Activated CD8-positive, alpha-beta memory T cell treated with anti-CD3 and anti-CD28 coated beads, Interleukin-2, amount 10 ng/mL, durations not matched to agents 7 days and 5 days (primary cell): ENCODE measurements around the gene VPS45. TPM values are rescaled to one million over a fixed set of nuclear protein-coding genes. Genes with fewer than 3 reads are reported as not detected.
"Not testable (repeated sequence)": the region's sequence is repeated elsewhere in the genome, so short reads cannot be mapped to it uniquely, and the experiment has no call there.

Experiments used
- ATAC-seq: fragments of 150-1000 bp; cut with Tn5 transposase; one replicate; pipeline ENCODE4 v1.10.0; 2021; ENCODE audit warnings: moderate library complexity
- CTCF ChIA-PET: fragments of 350-600 bp; sonication (Branson Sonifier 250); formaldehyde crosslinking; loops from one replicate; lab custom pipeline; 2021; ENCODE audit warnings: antibody characterized with exemption; lab: Charles Lee
- DNase-seq: peaks from one replicate; pipeline ENCODE4 v3.0.0-alpha.2; 2020
- H3K27ac Mint-ChIP-seq: one replicate; pipeline ENCODE4 v1.8.0; 2021; ENCODE audit warnings: mild to moderate bottlenecking, mixed read lengths
- H3K27me3 Mint-ChIP-seq: one replicate; pipeline ENCODE4 v1.8.0; 2021; ENCODE audit warnings: mixed read lengths
- H3K36me3 Mint-ChIP-seq: one replicate; pipeline ENCODE4 v1.8.0; 2021; ENCODE audit warnings: mild to moderate bottlenecking, mixed read lengths
- H3K4me1 Mint-ChIP-seq: one replicate; pipeline ENCODE4 v1.8.0; 2021; ENCODE audit warnings: mixed read lengths
- H3K4me3 Mint-ChIP-seq: one replicate; pipeline ENCODE4 v1.8.0; 2021; ENCODE audit warnings: mild to moderate bottlenecking, moderate library complexity, mixed read lengths
- H3K9me3 Mint-ChIP-seq: one replicate; pipeline ENCODE4 v1.8.0; 2022; ENCODE audit warnings: low read depth, mixed read lengths
- total RNA-seq, 2 experiments: library from RNA; stranded (reverse); gene quantifications; one replicate each; pipeline ENCODE4 v1.2.3, GENCODE V29; 2021

The VPS45 gene
- total RNA-seq, 2 experiments from 2014 or later: 34.7 to 35.9 TPM

- Mint-ChIP-seq H3K4me1 (peaks cover 35% of the 10 kb centered on the region), H3K27ac (no peak overlapping the region), H3K4me3 (no peak overlapping the region), H3K27me3 (peaks cover 5% of the 10 kb centered on the region), H3K36me3 (peaks cover 6% of the 10 kb centered on the region), H3K9me3 (no peaks in the 10 kb centered on the region)
- CTCF ChIA-PET: interaction anchor here (1.5 to 2.0 kb wide), 3 partner anchors 21 to 42 kb away, joined by 3 to 5 read pairs (median 5); no protein-coding TSS in a partner anchor
- DNase-seq (no peak), ATAC-seq (no peak)
Observed at GRCh38 chr1:150144606-150145005, 77.0 kb downstream of the VPS45 start.

DNA sequence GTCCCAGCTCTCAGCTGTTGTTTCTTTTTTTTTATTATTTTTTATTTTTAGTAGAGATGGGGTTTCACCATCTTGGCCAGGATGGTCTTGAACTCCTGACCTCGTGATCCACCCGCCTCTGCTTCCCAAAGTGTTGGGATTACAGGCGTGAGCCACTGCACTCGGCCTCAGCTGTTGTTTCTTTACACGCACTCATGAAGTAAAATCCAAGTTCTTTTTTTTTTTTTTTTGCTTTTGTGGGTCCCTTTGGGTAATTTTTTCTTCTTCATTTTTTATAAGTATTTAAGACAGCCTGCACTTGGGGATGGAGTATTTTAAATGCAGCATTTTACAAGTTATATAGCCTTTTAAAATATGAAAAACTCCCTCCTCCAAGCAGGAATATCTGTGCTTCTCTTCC is 78.4 kb downstream of the VPS45 start:
- not testable (repeated sequence) for ATAC-seq, H3K9me3 Mint-ChIP-seq, DNase-seq, H3K36me3 Mint-ChIP-seq, H3K27ac Mint-ChIP-seq, H3K4me3 Mint-ChIP-seq, H3K27me3 Mint-ChIP-seq
- H3K4me1 Mint-ChIP-seq: peaks cover 36% of the 10 kb centered on the region
- CTCF ChIA-PET: interaction anchor here (1.3 to 1.9 kb wide), 3 partner anchors 16 to 73 kb away, joined by 4 read pairs; no protein-coding TSS in a partner anchor

GRCh38 chr1:150146849-150147542 is 79.4 kb downstream of the VPS45 start:
- no peaks in the 10 kb centered on the region for H3K9me3 Mint-ChIP-seq
- CTCF ChIA-PET: interaction anchor here (0.9 to 1.9 kb wide), 4 partner anchors 15 to 74 kb away, joined by 3 to 4 read pairs (median 4); no protein-coding TSS in a partner anchor
- peaks cover 5% of the 10 kb centered on the region for H3K27me3 Mint-ChIP-seq
- ATAC-seq: no peak
- no peak for DNase-seq
- no peak overlapping the region for H3K27ac Mint-ChIP-seq
- H3K4me3 Mint-ChIP-seq: no peak overlapping the region
- peaks cover 45% of the 10 kb centered on the region for H3K4me1 Mint-ChIP-seq
- peaks cover 17% of the 10 kb centered on the region for H3K36me3 Mint-ChIP-seq

DNA sequence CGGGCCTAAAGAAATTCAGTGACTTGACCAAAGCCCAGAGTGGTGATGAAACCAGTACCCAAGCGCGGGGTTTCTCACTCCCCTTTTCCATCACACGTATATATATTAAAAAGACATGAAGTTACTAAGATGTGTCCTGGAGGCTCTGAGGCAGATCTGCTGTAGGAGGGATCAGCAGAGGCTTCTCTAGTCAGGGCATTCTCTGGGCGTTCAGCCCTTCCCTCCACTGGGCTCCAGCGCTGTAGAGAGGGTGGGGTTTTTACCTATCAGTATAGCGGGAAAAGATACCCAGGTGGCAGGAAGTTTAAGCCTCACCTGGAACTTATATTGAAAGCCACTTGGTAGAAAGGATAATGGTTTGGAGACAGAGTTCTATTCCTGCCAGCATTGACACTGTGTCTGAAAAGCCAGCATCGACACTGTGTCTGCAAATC is 81.3 kb downstream of the VPS45 start:
- Mint-ChIP-seq H3K9me3 (no peaks in the 10 kb centered on the region), H3K27ac (peak overlapping the region; percentile 88), H3K4me1 (peaks cover 62% of the 10 kb centered on the region), H3K27me3 (peaks cover 5% of the 10 kb centered on the region), H3K36me3 (peaks cover 30% of the 10 kb centered on the region), H3K4me3 (peak overlapping the region; percentile 86)
- no peak for ATAC-seq
- CTCF ChIA-PET: interaction anchor here (0.7 to 26.8 kb wide), 7 partner anchors 12 to 261 kb away, joined by 3 to 424 read pairs (median 5); partner anchors contain the start of gene VPS45
- no peak for DNase-seq

- Mint-ChIP-seq H3K4me3 (peak within 1 kb of the TSS; percentile 86), H3K9me3 (no peaks in the 10 kb centered on the region), H3K27ac (peak within 1 kb of the TSS; percentile 91), H3K27me3 (peaks cover 5% of the 10 kb centered on the region), H3K4me1 (peaks cover 66% of the 10 kb centered on the region), H3K36me3 (peaks cover 35% of the 10 kb centered on the region)
- CTCF ChIA-PET: interaction anchor here (1.1 to 26.8 kb wide), 8 partner anchors 12 to 261 kb away, joined by 3 to 424 read pairs (median 4); partner anchors contain the start of gene VPS45
- ATAC-seq (peak; percentile 82), DNase-seq (peak; percentile 89)
Observed at GRCh38 chr1:150149271-150150132, 81.9 kb downstream of the VPS45 start, which contains the start of gene PLEKHO1. TSS of gene PLEKHO1 (plus strand) at chr1:150149916. CDS start at chr1:150150258, 342 bp downstream.

DNA sequence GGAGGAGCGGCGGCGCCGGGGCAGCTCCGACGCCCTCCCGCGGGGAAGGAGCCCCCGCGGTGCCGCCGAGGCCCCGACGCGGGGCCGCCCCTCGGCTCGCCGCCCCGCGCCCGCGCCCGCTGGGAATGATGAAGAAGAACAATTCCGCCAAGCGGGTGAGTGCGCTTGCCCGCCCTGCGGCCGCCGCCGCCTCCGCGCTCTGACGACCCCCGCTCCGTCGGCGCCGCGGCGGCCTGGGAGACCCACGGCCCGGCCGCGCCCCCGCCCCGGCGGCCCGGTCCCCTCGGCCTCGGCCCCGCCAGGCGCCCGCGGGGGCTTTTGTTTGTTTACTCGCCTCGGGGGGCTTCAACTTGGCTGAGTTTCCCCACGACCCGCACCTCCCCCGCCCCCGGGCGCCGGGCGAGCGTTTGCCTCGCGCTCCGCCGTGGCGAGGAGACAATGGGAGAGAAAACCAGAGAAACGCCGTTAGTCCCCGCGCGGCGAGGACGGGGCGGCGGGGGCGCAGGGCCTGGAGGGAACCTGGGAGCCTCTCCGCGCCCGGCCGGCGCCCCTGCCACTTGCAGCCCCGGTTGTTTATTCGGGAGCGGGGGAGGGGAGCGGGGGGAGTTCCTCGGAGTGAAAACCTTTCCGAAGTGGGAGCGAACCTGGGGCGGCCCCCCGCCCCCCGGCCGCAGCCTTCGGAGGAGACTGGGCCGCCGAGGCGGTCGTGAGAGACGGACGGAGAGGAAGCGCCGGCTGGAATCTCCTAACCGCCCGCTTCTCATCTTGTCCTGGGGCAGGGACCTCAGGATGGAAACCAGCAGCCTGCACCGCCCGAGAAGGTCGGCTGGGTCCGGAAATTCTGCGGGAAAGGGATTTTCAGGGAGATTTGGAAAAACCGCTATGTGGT is 82.8 kb downstream of the VPS45 start:
- Mint-ChIP-seq H3K9me3 (no peaks in the 10 kb centered on the region), H3K4me1 (peaks cover 68% of the 10 kb centered on the region), H3K4me3 (peak overlapping the region; percentile 86), H3K27me3 (peaks cover 5% of the 10 kb centered on the region), H3K27ac (peak overlapping the region; percentile 91), H3K36me3 (peaks cover 41% of the 10 kb centered on the region)
- DNase-seq (no peak), ATAC-seq (no peak)
- CTCF ChIA-PET: interaction anchor here (1.1 to 26.8 kb wide), 8 partner anchors 11 to 262 kb away, joined by 3 to 424 read pairs (median 4); partner anchors contain the start of gene VPS45

DNA sequence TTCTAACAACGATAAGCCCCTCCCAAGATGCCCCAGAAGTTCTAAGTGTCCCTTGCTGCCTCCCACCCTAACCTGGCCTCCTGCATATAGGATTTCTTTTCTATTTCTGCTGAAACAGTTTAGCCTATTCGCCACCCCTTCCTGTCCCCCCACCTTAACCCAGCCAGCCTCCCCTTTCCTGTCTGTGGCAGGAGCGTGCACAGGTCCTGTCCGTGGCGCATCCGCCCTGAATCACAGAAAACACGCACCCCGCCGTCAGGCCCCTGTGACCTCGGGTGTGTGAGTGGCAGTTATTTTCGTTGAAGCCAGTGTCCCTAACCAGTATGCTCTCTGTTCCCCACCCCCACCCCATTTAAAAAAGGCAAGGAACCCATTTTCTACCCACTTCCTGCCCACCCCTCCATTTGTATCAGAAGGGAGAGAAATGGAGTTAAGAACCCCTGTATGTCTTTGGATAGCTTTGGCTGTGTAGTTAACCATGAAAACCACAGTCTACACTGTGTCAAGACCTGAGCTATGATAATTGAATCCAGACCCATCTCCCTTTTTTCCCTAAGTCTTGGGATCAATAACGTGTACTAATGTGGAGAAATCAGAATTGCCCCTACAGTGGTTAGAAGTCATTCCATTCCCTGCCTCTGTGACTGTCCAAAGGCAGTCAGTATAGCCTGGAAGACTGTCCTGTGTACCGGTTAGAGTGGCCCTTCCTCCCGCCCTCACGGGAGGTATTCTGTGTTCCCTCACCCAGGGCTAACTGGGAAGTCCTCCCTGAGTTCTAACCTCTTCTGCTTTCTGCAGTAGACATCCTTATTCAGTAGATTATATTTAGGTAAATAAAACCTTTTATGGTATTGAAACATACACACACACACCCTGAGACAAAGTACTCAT is 84.0 kb downstream of the VPS45 start:
- CTCF ChIA-PET: interaction anchor here (0.8 to 26.8 kb wide), 5 partner anchors 10 to 80 kb away, joined by 3 to 424 read pairs (median 6); partner anchors contain the start of gene VPS45
- H3K4me3 Mint-ChIP-seq: peak overlapping the region; percentile 85
- no peaks in the 10 kb centered on the region for H3K9me3 Mint-ChIP-seq
- peaks cover 5% of the 10 kb centered on the region for H3K27me3 Mint-ChIP-seq
- peak; percentile 69 for ATAC-seq
- peak; percentile 90 for DNase-seq
- peak overlapping the region; percentile 91 for H3K27ac Mint-ChIP-seq
- H3K4me1 Mint-ChIP-seq: peaks cover 73% of the 10 kb centered on the region
- H3K36me3 Mint-ChIP-seq: peaks cover 53% of the 10 kb centered on the region

- H3K36me3 Mint-ChIP-seq: peaks cover 59% of the 10 kb centered on the region
- peaks cover 72% of the 10 kb centered on the region for H3K4me1 Mint-ChIP-seq
- DNase-seq (no peak), ATAC-seq (no peak)
- CTCF ChIA-PET: interaction anchor here (1.5 to 26.8 kb wide), 4 partner anchors 13 to 81 kb away, joined by 5 to 424 read pairs (median 25); partner anchors contain the start of gene VPS45
- H3K27me3 Mint-ChIP-seq: peaks cover 5% of the 10 kb centered on the region
- no peaks in the 10 kb centered on the region for H3K9me3 Mint-ChIP-seq
- H3K4me3 Mint-ChIP-seq: peak overlapping the region; percentile 85
- peak overlapping the region; percentile 91 for H3K27ac Mint-ChIP-seq
Observed at GRCh38 chr1:150152182-150152536, 84.6 kb downstream of the VPS45 start.

DNA sequence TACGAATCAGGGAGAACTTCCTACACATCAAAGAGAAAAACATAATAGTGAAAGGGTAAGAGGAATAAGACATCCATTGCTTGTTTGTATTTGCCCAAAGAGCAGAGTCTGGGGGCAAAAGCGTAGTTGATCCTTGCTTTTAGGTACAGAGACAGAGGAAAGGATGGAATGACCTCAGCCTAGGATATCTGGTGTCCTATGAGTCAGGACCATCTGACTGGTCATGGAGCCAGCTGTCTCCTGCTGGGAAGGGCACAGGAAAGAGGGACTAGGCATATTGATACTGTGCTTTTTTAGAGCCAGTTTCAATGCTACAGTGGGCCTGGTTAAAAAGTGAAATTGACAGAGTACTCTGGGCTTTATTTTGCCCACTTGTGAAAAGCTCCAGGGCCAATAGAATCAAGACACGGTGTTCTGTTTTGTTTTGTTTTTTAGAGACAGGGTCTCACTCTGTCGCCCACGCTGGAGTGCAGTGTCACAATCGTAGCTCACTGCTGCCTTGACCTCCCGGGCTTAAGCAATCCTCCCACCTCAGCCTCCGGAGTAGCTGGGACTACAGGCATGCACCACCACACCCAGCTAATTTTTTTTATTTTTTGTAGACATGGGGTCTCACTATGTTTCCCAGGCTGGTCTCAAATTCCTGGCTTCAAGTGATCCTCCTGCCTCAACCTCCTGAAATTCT is 85.3 kb downstream of the VPS45 start:
- Mint-ChIP-seq H3K36me3 (peaks cover 66% of the 10 kb centered on the region), H3K4me3 (peak overlapping the region; percentile 29), H3K9me3 (no peaks in the 10 kb centered on the region), H3K27ac (peak overlapping the region; percentile 67), H3K27me3 (peaks cover 4% of the 10 kb centered on the region), H3K4me1 (peaks cover 76% of the 10 kb centered on the region)
- ATAC-seq (no peak), DNase-seq (no peak)
- CTCF ChIA-PET: interaction anchor here (1.6 to 26.8 kb wide), 3 partner anchors 12 to 81 kb away, joined by 5 to 424 read pairs (median 44); partner anchors contain the start of gene VPS45

DNA sequence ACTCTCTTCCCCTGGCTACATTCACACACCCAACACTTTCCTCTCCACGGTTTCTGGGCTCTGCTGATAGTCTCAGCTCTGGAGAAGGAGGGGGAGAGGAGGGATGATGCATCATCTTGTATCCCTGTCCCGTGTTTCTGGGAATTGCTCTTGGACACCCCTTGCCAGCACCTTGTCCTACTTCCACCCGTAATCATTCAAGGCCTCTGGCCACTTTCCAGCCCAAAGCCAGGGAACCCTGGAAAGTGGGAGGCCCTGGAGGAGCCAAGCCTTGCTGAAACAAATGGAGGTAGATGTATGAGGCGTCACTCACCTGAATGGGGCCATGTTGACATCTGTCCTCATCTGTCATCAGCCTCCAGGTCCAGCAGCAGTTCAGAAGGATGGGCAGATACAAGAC is 86.6 kb downstream of the VPS45 start:
- CTCF ChIA-PET: interaction anchor here (8.6 to 26.8 kb wide), 2 partner anchors 11 to 83 kb away, joined by 44 to 424 read pairs; partner anchors contain the start of gene VPS45
- H3K9me3 Mint-ChIP-seq: no peaks in the 10 kb centered on the region
- peaks cover 76% of the 10 kb centered on the region for H3K4me1 Mint-ChIP-seq
- H3K36me3 Mint-ChIP-seq: peaks cover 75% of the 10 kb centered on the region
- no peak for ATAC-seq
- no peaks in the 10 kb centered on the region for H3K27me3 Mint-ChIP-seq
- no peak for DNase-seq
- H3K27ac Mint-ChIP-seq: peak overlapping the region; percentile 8
- no peak overlapping the region for H3K4me3 Mint-ChIP-seq
